Measurements from ENCODE around the gene ANKRD53.

DNA sequence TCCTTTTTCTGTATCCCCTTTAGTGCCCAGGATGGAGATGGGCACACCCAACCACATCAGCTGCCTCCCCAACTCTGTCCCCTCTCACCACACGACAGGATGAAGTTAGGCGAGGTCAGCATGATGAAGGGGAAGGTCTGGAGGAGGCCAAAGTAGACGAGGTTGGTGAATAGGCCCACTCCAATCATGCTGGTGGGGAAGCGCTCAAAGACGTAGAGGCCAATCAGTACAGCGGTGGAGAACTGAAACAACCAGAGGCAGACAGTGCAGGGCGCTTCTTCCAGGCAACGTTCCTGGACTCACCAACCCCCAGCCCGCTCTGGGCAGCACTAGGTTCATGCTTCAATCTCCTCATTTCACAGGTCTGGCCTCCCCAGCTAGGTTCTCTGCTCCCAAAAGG is 13.3 kb downstream of the ANKRD53 start:
- TF ChIP-seq POLR2A (IDR thresholded peaks at IDR 0.05) (no peak), POLR2AphosphoS5 (IDR thresholded peaks at IDR 0.05) (no peak)
- TF ChIP-seq, protein P1, sequence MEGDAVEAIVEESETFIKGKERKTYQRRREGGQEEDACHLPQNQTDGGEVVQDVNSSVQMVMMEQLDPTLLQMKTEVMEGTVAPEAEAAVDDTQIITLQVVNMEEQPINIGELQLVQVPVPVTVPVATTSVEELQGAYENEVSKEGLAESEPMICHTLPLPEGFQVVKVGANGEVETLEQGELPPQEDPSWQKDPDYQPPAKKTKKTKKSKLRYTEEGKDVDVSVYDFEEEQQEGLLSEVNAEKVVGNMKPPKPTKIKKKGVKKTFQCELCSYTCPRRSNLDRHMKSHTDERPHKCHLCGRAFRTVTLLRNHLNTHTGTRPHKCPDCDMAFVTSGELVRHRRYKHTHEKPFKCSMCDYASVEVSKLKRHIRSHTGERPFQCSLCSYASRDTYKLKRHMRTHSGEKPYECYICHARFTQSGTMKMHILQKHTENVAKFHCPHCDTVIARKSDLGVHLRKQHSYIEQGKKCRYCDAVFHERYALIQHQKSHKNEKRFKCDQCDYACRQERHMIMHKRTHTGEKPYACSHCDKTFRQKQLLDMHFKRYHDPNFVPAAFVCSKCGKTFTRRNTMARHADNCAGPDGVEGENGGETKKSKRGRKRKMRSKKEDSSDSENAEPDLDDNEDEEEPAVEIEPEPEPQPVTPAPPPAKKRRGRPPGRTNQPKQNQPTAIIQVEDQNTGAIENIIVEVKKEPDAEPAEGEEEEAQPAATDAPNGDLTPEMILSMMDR (IDR thresholded peaks at IDR 0.05 in 8 of 11, conservative IDR thresholded peaks at IDR 0.05 in 3 of 11), result no peak
